Measurements from ENCODE around the gene ZCCHC24. TPM values are rescaled to one million over a fixed set of nuclear protein-coding genes. Genes with fewer than 3 reads are reported as not detected.
A peak's percentile ranks its signal among the peaks of the same experiment; 100 is the strongest.

The ZCCHC24 gene
- total and polyA plus RNA-seq, 10 donors, result 4.9 to 34.1 (median 23.7) TPM

GRCh38 chr10:79344502-79345195 lies 100.8 kb downstream of the ZCCHC24 start:
- DNase-seq, result no peak
- H3K4me3 ChIP-seq, result no peak overlapping the region
- peaks cover 13 to 65% (median 41%) of the 10 kb centered on the region in 6 donors for H3K4me1 ChIP-seq
- no peaks in the 10 kb centered on the region for H3K27me3 ChIP-seq (replicated peaks in 1 of 7)
- TF ChIP-seq POLR2A (IDR thresholded peaks at IDR 0.05) (no peak), CTCF (IDR thresholded peaks at IDR 0.05 in 8 of 11, conservative IDR thresholded peaks at IDR 0.05 in 3 of 11) (no peak), POLR2AphosphoS5 (IDR thresholded peaks at IDR 0.05) (no peak)
- H3K27ac ChIP-seq, result peak overlapping the region in 1 of 8 donors; percentile 19
- H3K9me3 ChIP-seq, result no peaks in the 10 kb centered on the region
- intact Hi-C loops (cut with DNase I; ENCODE audit: low total_unique reads), result no loop called here
- WGBS, 5 donors, result 73 to 97% (median 77%) methylated on average over 3 of the region's 3 CpGs
- H3K36me3 ChIP-seq, result peaks cover 3 to 11% (median 7%) of the 10 kb centered on the region in 6 donors

GRCh38 chr10:79342811-79343561 lies 102.4 kb downstream of the ZCCHC24 start:
- no peaks in the 10 kb centered on the region for H3K9me3 ChIP-seq
- intact Hi-C loops (cut with DNase I; ENCODE audit: low total_unique reads), result no loop called here
- no peak for DNase-seq
- no peak overlapping the region for H3K4me3 ChIP-seq
- peaks cover 0 to 48% (median 25%) of the 10 kb centered on the region in 6 donors for H3K4me1 ChIP-seq
- no peak overlapping the region for H3K27ac ChIP-seq
- H3K36me3 ChIP-seq, result no peaks in the 10 kb centered on the region
- H3K27me3 ChIP-seq (replicated peaks in 1 of 7), result no peaks in the 10 kb centered on the region
- TF ChIP-seq CTCF (IDR thresholded peaks at IDR 0.05 in 8 of 11, conservative IDR thresholded peaks at IDR 0.05 in 3 of 11) (no peak), POLR2AphosphoS5 (IDR thresholded peaks at IDR 0.05) (no peak), POLR2A (IDR thresholded peaks at IDR 0.05) (no peak)
- 64 to 92% (median 86%) methylated on average over 9 to 10 of the region's 10 CpGs for WGBS, 5 donors

GRCh38 chr10:79342295-79342761 lies 103.1 kb downstream of the ZCCHC24 start:
- Histone ChIP-seq H3K27me3 (replicated peaks in 1 of 7) (no peaks in the 10 kb centered on the region), H3K4me1 (peaks cover 0 to 44% (median 21%) of the 10 kb centered on the region in 6 donors), H3K27ac (no peak overlapping the region), H3K36me3 (no peaks in the 10 kb centered on the region), H3K9me3 (no peaks in the 10 kb centered on the region), H3K4me3 (no peak overlapping the region)
- TF ChIP-seq POLR2A (IDR thresholded peaks at IDR 0.05), result no peak
- TF ChIP-seq POLR2AphosphoS5 (IDR thresholded peaks at IDR 0.05), result no peak
- TF ChIP-seq CTCF (IDR thresholded peaks at IDR 0.05 in 8 of 11, conservative IDR thresholded peaks at IDR 0.05 in 3 of 11), result no peak
- intact Hi-C loops (cut with DNase I; ENCODE audit: low total_unique reads), result no loop called here
- no peak for DNase-seq
- WGBS, 5 donors, result 93 to 99% (median 96%) methylated on average over 5 of the region's 5 CpGs
